Measurements from ENCODE around the gene HHIPL1. TPM values are rescaled to one million over a fixed set of nuclear protein-coding genes. Genes with fewer than 3 reads are reported as not detected.

HHIPL1 gene
- total RNA-seq, 1 experiment from 2014 or later = 2.1 TPM

DNA sequence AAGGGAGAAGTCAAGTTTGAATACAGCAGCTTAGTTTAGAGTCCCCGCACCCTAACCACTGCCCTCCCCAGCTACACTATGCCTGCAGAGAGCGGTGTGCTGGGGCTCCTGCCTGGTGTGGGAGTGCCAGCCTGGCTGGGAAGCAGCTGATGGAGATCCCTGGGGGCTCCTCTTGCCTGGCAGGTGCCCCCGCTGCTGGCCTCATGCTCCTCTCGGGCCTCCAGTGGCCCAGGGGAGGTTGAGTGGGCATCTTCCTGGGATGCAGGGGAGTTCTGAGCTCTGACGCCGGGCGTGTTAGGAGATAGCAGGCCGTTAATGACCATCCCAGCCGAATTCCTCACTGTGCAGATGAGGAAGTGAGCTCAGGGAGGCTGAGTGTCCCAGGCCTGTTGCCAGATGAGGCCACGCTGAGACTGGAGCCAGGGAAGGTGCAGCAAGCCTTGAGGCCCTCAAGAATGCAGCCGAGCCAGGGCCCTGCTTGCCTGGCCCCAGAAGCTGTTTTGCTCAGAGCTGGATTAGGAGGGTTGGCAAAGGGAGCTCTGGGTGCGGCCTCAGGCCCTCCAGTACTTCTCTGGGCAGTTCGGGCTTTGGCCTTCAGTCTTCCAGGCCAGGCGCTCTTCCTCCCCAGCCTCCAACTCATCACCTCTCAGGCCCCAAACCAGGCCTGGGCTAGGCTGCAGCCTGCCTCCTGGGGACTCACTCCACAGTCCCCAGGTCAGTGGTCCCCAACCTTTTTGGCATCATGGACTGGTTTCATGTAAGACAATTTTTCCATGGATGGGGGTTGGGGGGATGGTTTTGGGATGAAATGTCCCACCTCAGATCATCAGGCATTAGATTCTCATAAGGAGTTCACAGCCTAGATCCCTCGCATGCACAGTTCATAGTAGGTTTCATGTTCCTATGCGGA lies 32.6 kb downstream of the HHIPL1 start:
- in situ Hi-C loops (cut with HindIII; ENCODE audit: low pct_unique_long_range_greater_than_20kb, low sequenced_read_pairs) = no loop called here
- no TSS peak for BruUV-seq (replicated peaks)
- Histone ChIP-seq H3K4me3 (ENCODE audit: low read depth in 2 of 2, low read length in 2 of 2) (no peak overlapping the region), H3K36me3 (ENCODE audit: control insufficient read depth, insufficient read depth, low read length) (no peaks in the 10 kb centered on the region), H3K27me3 (ENCODE audit: control insufficient read depth, insufficient read depth, low read length) (no peaks in the 10 kb centered on the region), H3K9me3 (ENCODE audit: control insufficient read depth, insufficient read depth, low read depth, low read length) (no peaks in the 10 kb centered on the region), H3K4me1 (ENCODE audit: control insufficient read depth, insufficient read depth, low read length) (no peaks in the 10 kb centered on the region), H3K27ac (ENCODE audit: low read length) (no peak overlapping the region)
- ChIA-PET CTCF (interaction anchor here (0.6 to 0.7 kb wide), 2 partner anchors 121 to 289 kb away, joined by 3 to 6 read pairs; no protein-coding TSS in a partner anchor), POLR2A (no interaction called here)
- ATAC-seq (no peak), DNase-seq (ENCODE audit: low read depth, low spot score) (no peak)
- intact Hi-C loops (cut with micrococcal nuclease; ENCODE audit: unreplicated experiment) = no loop called here
- TF ChIP-seq SIN3A (IDR thresholded peaks at IDR 0.05; ENCODE audit: borderline replicate concordance, insufficient read depth, low read depth, low read length) (no peak), REST (IDR thresholded peaks at IDR 0.05; ENCODE audit: insufficient read depth in 1 of 2, low read depth in 2 of 2, low read length in 1 of 2) (no peak), TCF7L2 (IDR thresholded peaks at IDR 0.05; ENCODE audit: low read depth, low read length) (no peak)
- TF ChIP-seq, protein P1, sequence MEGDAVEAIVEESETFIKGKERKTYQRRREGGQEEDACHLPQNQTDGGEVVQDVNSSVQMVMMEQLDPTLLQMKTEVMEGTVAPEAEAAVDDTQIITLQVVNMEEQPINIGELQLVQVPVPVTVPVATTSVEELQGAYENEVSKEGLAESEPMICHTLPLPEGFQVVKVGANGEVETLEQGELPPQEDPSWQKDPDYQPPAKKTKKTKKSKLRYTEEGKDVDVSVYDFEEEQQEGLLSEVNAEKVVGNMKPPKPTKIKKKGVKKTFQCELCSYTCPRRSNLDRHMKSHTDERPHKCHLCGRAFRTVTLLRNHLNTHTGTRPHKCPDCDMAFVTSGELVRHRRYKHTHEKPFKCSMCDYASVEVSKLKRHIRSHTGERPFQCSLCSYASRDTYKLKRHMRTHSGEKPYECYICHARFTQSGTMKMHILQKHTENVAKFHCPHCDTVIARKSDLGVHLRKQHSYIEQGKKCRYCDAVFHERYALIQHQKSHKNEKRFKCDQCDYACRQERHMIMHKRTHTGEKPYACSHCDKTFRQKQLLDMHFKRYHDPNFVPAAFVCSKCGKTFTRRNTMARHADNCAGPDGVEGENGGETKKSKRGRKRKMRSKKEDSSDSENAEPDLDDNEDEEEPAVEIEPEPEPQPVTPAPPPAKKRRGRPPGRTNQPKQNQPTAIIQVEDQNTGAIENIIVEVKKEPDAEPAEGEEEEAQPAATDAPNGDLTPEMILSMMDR (IDR thresholded peaks at IDR 0.05) = no peak

- no TSS peak for BruUV-seq (replicated peaks)
- H3K36me3 ChIP-seq (ENCODE audit: control insufficient read depth, insufficient read depth, low read length) = no peaks in the 10 kb centered on the region
- H3K27ac ChIP-seq (ENCODE audit: low read length) = no peak overlapping the region
- in situ Hi-C loops (cut with HindIII; ENCODE audit: low pct_unique_long_range_greater_than_20kb, low sequenced_read_pairs) = no loop called here
- ChIA-PET CTCF (no interaction called here), POLR2A (no interaction called here)
- no peaks in the 10 kb centered on the region for H3K9me3 ChIP-seq (ENCODE audit: control insufficient read depth, insufficient read depth, low read depth, low read length)
- no peak overlapping the region for H3K4me3 ChIP-seq (ENCODE audit: low read depth in 2 of 2, low read length in 2 of 2)
- no peaks in the 10 kb centered on the region for H3K4me1 ChIP-seq (ENCODE audit: control insufficient read depth, insufficient read depth, low read length)
- intact Hi-C loops (cut with micrococcal nuclease; ENCODE audit: unreplicated experiment) = no loop called here
- ATAC-seq (no peak), DNase-seq (ENCODE audit: low read depth, low spot score) (no peak)
- no peaks in the 10 kb centered on the region for H3K27me3 ChIP-seq (ENCODE audit: control insufficient read depth, insufficient read depth, low read length)
- TF ChIP-seq, protein P1 (IDR thresholded peaks at IDR 0.05) = no peak
- TF ChIP-seq TCF7L2 (IDR thresholded peaks at IDR 0.05; ENCODE audit: low read depth, low read length) = no peak
- TF ChIP-seq POLR2AphosphoS5 (IDR thresholded peaks at IDR 0.05; ENCODE audit: low read depth, low read length) = no peak
- no peak for TF ChIP-seq SIN3A (IDR thresholded peaks at IDR 0.05; ENCODE audit: borderline replicate concordance, insufficient read depth, low read depth, low read length)
- no peak for TF ChIP-seq REST (IDR thresholded peaks at IDR 0.05; ENCODE audit: insufficient read depth in 1 of 2, low read depth in 2 of 2, low read length in 1 of 2)
These were observed 33.3 kb downstream of the HHIPL1 start for GRCh38 chr14:99678198-99678597.
